GM10248 (cell line): ENCODE data around the gene RANBP1.

ENCODE experiments used
- CTCF ChIA-PET: fragments of 300-600 bp; sonication (Branson Sonifier 250); formaldehyde crosslinking; extraction: SDS; loops from one replicate; lab custom pipeline; 2021; ENCODE audit warnings: antibody characterized with exemption; lab: Yijun Ruan, JAX
- POLR2A ChIA-PET: fragments of 350-650 bp; sonication (Branson Sonifier 250); formaldehyde crosslinking; extraction: SDS; loops from one replicate; lab custom pipeline; 2020; ENCODE audit warnings: antibody characterized with exemption; lab: Yijun Ruan, JAX
- DNase-seq: peaks from one replicate; pipeline ENCODE4 v3.0.0; 2012; ENCODE audit errors: extremely low spot score
- TF ChIP-seq, protein P1 (sequence below): IDR thresholded peaks from 2 replicates; pipeline ENCODE4 v1.5.1; 2012; ENCODE audit warnings: mild to moderate bottlenecking, low read depth; ENCODE audit errors: extremely low read depth, missing control alignments, control extremely low read depth

The RANBP1 gene

GRCh38 chr22:20165421-20165820 lies 49.5 kb downstream of the RANBP1 start:
- no peak for DNase-seq
- ChIA-PET POLR2A (no interaction called here), CTCF (interaction anchor here (1.1 kb wide), 1 partner anchor 73 kb away, joined by 4 read pairs; no protein-coding TSS in a partner anchor)
- TF ChIP-seq, protein P1, sequence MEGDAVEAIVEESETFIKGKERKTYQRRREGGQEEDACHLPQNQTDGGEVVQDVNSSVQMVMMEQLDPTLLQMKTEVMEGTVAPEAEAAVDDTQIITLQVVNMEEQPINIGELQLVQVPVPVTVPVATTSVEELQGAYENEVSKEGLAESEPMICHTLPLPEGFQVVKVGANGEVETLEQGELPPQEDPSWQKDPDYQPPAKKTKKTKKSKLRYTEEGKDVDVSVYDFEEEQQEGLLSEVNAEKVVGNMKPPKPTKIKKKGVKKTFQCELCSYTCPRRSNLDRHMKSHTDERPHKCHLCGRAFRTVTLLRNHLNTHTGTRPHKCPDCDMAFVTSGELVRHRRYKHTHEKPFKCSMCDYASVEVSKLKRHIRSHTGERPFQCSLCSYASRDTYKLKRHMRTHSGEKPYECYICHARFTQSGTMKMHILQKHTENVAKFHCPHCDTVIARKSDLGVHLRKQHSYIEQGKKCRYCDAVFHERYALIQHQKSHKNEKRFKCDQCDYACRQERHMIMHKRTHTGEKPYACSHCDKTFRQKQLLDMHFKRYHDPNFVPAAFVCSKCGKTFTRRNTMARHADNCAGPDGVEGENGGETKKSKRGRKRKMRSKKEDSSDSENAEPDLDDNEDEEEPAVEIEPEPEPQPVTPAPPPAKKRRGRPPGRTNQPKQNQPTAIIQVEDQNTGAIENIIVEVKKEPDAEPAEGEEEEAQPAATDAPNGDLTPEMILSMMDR: no peak

- TF ChIP-seq, protein P1: no peak
- POLR2A ChIA-PET: no interaction called here
- CTCF ChIA-PET: no interaction called here
- DNase-seq: no peak
Observed at GRCh38 chr22:20165913-20166312, 50.0 kb downstream of the RANBP1 start.

- ChIA-PET CTCF (no interaction called here), POLR2A (no interaction called here)
Observed at GRCh38 chr22:20166703-20167102, 50.8 kb downstream of the RANBP1 start.

GRCh38 chr22:20167643-20168322 lies 51.9 kb downstream of the RANBP1 start:
- CTCF ChIA-PET: interaction anchor here (1.4 to 1.8 kb wide), 2 partner anchors 11 to 69 kb away, joined by 3 to 6 read pairs; no protein-coding TSS in a partner anchor
- TF ChIP-seq, protein P1: no peak
- no peak for DNase-seq
- POLR2A ChIA-PET: no interaction called here

More at GRCh38 chr22:20166703-20167102, 50.8 kb downstream of the RANBP1 start:
- TF ChIP-seq, protein P1: no peak
- no peak for DNase-seq

- POLR2A ChIA-PET: no interaction called here
- CTCF ChIA-PET: interaction anchor here (1.4 to 1.8 kb wide), 2 partner anchors 12 to 67 kb away, joined by 3 to 6 read pairs; no protein-coding TSS in a partner anchor
- TF ChIP-seq, protein P1: no peak
- DNase-seq: no peak
Observed at GRCh38 chr22:20169253-20169822, 53.4 kb downstream of the RANBP1 start.

DNA sequence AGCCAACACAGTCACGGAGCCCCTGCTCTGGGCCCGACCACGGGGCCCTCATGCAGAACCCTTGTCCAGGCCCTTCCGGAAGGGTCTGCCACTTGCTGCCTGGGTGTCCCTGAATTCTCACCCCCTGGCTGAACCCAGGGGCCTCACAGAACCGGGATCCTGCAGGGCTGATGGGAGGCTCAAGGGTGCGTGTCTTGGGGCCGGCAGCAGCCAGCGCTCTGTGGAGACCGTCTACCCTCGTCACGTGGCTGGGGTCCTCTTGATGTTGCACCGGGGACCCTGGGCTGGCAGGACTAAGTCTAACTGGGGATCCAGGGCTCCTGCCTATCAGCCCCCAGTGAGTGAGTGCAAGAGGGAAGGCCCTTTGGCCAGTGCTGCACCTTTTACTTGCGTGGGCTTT lies 54.3 kb downstream of the RANBP1 start:
- POLR2A ChIA-PET: no interaction called here
- TF ChIP-seq, protein P1: no peak
- DNase-seq: no peak
- CTCF ChIA-PET: no interaction called here
